Anterior cingulate cortex (tissue), 58 donors: ENCODE results near the gene BCAS1.

Experiments used
- DNase-seq, 58 donors: peaks; one replicate each; lab custom pipeline; 2025; lab: John Stamatoyannopoulos, UW

Gene BCAS1

DNA sequence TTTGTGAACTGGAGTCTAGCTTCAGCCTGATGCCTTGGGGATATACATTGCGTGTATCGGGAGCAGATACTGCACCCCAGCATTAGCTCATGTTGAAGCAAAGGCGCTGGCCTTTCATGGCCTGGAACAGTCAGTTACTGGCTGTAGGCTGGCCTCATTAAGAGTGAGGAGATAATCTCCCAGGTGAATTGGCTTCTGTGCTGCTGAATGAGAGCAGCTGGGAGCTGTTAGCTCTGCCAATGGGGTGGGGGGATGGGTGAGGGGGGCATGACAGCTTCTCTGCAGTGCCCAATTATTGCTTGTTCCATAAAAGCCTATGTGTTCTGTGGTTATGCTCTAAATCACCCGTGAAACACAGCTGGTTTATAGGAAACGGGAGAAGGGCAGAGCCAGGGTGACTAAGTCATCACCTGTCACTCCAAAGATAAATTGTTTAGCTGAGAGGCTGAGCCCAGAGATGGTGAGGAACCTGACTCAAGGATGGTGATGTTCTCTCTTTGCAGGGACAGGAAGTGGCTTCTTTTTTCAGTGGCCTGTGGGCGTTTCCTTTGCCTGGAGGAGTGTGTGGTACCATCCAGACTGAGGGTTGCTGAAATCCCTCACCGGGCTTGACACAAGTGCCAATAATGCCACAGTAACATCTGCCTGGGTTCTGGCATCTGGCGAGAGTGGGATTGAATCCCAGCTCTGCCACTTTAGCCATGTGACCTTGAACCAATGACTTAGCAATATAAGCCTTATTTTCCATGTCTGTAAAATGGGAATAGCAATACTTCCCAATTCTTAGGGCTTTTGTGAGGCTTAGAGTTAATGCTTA lies 170.8 kb downstream of the BCAS1 start:
- DNase-seq: no peak

DNA sequence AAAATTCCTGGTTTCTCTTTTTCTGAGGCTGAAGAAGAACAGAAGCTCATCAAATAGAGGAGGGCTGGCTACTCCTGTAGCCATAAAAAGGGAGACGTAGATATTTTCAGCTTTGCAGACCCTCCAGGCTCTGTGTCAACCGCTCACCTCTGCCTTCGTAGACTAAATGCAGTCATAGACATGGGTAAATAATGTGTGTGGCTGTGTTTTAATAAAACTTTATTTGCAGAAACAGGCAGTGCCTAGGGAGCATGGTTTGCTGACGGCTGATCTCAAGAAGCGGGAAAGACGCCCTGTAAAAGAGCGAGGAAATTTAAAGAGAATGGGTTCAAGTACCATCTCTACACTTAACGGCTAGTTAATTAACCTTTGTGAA lies 171.8 kb downstream of the BCAS1 start:
- DNase-seq: no peak

DNA sequence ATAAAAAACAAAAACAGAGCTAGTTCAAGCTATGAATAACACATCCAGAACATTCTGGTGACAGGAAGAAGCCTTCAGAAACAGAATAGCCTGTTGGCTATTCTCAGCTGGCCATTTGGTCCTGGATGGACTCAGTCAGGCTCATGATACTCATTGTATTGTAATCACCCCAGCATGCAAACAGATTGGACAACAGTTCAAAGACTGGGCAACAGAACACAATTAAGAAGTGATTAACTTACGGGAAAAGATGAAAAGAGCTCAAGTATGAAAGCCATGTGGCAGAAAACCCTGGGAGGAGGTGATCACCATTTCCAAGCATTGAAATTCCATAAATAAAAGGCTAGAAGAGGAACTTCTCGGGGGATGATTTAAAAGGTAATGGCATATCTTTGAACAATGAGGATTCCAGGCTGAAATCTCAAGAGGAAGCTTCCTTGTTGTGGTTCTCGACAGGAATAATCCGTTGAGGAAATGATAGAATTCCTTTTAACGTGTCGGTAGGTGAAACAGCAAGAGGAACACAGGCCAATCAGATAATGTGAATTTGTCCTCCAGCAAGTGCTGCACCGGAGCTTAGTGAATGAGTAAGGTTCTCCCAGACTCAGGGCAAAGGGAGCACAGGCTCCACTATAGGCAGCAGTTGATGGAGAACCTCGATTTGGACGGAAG lies 172.4 kb downstream of the BCAS1 start:
- DNase-seq: no peak

DNA sequence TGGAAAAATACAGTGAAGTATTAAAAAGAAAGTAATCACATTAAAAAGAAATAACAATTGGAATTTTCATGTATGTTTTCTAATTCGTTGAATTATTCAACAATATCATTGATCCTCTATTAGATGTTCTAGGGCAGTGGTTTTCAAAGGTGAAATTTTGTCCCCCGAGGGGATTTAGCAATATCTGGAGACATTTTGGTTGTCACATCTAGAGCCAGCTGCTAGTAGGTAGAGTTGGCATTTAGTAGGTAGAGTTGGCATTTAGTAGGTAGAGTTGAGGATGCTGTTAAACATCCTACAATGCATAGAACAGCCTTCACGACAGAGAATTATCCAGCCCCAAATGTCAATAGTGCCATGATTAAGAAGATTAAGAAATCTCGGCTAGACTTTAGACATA lies 173.7 kb downstream of the BCAS1 start:
- no peak for DNase-seq

DNA sequence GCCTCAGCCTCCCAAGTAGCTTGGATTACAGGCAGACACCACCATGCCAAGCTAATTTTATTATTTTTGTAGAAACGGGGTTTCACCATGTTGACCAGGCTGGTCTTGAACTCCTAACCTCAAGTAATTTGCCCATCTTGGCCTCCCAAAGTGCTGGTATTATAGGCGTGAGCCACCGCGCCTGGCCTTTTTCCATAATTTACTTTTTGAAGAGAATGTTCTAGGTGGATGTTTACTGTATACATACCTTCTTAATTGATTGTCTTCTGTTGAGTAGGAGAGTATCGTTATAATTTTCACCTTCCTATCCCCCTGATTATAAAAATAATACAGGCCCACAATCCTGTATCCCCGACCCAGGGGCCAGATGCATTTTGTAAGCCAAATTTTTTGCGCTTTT lies 174.4 kb downstream of the BCAS1 start:
- no peak for DNase-seq

DNA sequence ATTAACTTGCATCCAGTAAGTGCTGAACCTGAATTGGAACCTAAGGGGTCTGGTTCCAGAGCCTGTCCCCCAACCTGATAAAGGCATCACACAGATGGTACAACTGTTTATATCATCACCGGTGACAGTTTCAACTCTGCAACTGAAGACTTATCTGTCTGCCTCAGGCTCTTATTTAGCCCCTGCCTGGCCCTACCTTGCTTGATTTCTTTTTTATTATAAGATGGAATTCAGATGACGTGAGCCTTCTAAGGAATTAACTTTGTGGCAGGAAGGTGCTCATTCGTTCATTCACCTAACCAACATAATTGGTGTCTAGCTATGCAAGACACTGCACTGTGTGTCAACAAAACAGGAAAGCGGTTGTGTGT lies 175.0 kb downstream of the BCAS1 start:
- no peak for DNase-seq

DNA sequence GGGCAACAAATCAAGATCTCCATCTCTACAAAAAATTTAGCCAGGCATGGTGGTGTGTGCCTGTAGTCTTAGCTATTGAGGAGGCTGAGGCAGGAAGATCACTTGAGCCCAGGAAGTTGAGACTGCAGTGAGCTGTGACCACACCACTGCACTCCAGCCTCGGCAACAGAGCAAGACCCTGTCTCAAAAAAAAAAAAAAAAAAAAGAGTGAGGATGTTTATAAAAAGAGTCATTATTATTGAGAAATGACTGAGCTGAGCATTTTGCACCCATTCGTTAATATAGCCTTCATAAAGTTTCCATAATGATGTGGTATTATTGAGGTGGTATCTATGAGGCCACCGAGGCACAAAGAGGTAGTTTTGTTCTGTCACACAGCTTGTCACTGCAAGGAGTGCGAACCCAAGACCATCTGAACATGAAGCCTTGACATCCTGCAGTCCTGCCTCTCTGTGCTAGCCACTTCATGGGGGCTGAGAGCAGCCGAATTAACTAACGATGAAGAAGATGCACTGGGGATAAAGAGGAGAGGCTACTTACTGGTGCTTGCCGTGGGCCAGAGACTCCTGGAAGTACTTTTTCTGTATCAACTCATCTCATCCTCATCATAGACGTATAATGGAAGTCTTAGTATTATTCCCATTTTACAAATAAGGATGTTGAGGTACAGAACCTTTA lies 175.5 kb downstream of the BCAS1 start:
- DNase-seq: no peak
